Erythroblast (primary cell): ENCODE data around the gene CREB5.

ENCODE experiments used
- DNase-seq, 2 experiments: peaks; one replicate each; lab custom pipeline; 2025; lab: John Stamatoyannopoulos, UW
- GATA1 ChIP-seq: IDR thresholded peaks from 2 replicates; pipeline ENCODE4 v1.6.1; 2011; ENCODE audit warnings: low read depth, mild to moderate bottlenecking, control low read depth, low read length, moderate library complexity
- POLR2A ChIP-seq: IDR thresholded peaks from 2 replicates; pipeline ENCODE4 v1.6.1; 2011; ENCODE audit warnings: mild to moderate bottlenecking, low read length

The CREB5 gene

DNA sequence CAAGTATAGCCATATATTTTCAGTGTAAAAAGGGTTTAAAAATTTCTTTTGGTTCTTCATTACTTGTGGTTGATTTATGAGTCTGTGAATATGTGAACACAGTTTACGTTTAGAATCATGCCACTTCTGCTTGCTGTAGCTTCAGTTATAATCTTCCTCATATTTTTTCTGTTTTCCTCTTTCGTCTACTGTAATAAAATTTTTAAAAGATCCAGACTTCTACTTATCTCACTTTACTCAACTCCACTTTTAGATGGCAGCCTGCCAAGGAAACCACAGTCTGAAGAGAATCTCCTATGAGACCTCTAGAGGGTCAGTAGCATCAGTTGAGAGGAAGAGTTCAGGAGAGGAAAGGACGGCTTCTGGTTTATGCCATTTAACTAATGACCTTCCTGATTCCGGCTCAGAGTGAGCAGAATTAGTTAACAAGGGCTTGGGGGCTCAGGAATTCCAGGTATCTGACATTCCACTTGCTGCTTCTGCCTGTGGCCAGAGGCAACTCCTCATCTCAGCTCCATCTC lies 21.4 kb downstream of the CREB5 start:
- no peak for TF ChIP-seq POLR2A
- no peak for TF ChIP-seq GATA1
- DNase-seq: peak; percentile 31 to 32

DNA sequence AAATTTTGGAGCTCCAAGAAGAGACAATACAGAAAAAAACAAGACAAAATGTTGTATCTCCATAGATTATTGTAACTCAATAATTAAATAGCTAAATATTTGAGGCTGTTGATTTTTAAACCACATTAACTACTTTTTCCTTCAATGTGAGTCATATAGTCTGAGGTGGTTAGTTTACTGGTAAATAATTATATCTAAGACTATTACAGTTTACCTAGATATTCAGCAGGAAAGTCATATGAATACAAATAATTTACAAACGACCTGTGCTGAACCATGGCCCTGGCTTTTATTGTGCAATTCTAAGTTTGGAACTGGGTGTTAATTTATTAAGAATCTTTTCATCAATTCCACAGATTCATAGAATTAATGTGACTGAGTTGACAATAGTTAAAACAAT lies 22.2 kb downstream of the CREB5 start:
- DNase-seq: no peak

DNA sequence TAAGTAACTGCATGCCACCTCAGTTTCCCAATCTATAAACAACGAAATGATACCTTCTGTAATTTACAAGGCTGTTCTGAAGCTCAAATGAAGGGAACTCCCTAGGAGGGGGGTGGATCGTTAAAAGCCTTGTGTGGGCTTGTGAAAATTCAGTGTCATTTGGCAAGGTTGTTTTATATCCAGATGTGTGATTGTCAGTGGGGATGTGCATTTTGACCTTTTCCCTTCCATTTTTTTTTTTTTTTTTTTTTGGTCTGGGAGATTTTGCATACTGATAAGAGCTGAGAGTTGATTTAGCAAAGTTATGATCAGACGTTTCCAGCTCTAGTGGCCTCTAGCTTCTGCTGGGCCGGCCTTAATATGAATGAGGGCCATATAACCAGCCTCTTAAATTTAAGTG lies 22.8 kb downstream of the CREB5 start:
- DNase-seq: no peak

More for the DNA sequence above, 22.2 kb downstream of the CREB5 start:
- TF ChIP-seq GATA1 (no peak), POLR2A (no peak)

DNA sequence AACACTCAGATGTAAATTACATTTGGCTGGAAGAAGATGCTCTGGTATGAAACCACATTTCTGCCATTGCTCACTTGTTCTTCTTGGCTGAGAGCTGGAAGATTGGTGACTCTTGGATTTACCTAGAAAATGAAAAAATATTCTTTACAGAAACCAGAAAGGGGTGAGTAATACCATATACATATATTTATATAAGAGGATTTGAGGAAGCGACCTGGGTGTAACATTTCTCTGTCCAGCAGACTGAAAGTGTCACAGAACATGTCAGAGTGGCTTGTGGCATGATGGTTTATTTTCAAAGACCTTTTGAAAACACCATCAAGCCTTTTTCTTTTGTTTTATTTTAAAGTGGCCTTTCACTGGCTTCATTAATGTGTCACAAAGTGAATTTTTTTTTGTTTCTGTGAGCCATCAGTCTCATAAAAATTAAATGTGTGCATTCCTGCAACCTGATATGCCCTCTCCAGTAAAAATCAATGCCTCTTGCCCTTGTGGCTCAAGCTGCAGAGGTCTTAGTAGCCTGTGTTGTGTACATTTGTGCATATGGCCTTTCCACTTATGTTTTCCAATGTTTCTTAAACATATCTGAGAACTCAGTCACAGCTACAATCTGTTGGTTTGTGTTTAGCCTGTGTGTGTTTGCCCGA lies 23.5 kb downstream of the CREB5 start:
- no peak for DNase-seq
- no peak for TF ChIP-seq GATA1
- no peak for TF ChIP-seq POLR2A

More for the DNA sequence above, 22.8 kb downstream of the CREB5 start:
- TF ChIP-seq POLR2A (no peak), GATA1 (no peak)

DNA sequence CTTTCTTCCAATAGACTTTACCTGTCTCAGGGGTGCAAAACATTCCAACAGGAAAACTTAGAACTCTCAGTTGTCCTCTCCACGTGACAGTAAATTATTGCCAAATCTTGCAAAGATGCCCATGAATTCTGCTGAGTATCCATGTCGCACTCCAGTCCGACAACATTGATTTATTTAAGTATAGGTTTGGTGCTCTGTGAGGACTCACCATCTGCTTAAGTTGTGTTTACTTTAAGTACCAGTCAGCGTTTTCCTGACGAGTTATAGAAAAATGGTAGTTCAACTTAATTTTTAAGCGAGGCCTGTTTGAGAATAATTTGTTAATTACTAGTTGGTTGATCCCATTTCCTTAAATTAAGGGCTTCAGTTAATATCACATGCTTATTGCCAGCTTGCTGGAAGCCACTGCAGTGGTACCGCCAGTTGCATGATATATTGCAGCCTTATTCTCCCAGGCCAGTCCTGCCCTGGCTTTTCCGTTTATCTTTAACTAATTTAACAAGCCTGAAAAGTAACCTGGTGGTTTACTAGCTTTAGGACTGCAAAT lies 27.8 kb downstream of the CREB5 start:
- no peak for DNase-seq
- TF ChIP-seq GATA1: no peak
- TF ChIP-seq POLR2A: no peak

DNA sequence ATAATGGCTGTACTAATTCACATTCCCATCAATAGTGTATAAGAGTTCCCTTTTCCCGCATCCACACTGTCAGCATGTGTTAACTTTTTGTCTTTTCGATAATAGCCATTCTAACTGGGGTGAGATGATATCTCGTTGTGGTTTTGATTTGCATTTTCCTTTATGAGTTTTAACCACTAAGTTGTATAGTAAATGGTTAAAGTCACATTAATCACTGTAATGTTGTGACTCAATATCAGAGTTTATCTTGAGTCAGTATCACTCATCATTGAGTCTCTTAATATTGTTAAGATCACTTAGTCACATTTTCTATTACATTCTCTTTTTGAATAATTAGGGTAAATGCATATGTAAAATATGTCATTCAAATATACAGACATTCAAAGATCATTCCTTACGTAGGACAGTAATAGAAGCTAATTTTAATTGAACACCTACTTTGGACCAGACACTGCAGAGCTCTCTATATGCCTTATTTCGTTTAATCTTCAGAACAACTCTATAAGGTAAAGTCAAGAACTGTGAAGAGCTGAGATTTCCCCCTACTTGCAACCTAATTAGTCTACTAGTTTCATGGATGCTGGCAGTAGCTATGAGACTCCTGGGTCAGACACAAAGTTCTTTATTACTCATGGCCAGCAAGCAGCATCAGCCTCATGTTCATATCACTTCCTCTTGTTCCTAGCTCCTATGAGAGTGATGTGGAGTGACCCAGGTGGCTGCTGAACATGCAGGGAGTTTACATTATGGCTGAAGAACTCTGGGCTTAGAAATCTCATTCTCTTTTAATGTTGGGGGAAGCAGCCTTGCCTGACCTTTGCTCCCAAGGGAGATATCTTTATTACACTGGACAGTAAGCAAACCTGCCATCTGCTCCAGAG lies 30.5 kb downstream of the CREB5 start:
- no peak for TF ChIP-seq POLR2A
- no peak for TF ChIP-seq GATA1
- DNase-seq: no peak

DNA sequence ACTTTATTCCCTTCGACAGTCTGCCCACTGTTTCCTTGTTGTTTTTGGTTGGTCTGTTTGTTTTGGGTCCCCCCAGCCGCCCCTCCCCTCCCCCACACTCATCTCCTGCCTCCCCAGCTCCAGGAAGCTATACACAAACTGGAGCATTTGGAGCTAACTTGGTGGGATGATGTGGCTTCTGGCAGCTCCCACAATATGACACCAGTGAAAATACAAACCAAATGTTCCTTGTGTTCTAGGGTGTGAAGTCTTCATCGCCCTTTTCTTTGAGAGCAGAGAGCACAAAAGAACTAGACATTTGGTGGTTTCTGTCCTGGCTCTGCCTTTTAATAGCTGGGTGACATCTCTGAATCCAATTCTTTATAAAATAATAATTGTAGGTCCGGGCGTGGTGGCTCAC lies 33.8 kb downstream of the CREB5 start:
- TF ChIP-seq POLR2A (no peak), GATA1 (no peak)

DNA sequence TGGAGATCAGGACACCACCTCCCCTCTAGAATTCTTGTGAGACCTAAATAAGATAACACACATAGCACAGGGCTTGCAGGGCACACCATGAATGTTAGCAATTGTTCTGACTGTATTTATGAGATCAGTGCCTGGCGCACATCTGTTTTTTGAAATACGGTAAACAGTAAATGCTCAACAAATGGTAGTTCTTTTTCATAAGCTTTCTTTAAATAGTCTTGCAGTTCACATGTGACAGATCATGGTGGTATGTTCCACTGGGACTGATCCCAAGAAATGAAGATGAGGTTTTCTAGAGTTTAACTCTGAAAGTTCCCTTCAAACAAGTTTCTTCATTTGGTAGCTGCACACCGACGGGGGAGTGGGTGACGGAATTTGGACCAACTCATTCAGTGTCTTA lies 34.8 kb downstream of the CREB5 start:
- TF ChIP-seq POLR2A (no peak), GATA1 (no peak)
- DNase-seq: no peak

More for the DNA sequence above, 33.8 kb downstream of the CREB5 start:
- DNase-seq: no peak

DNA sequence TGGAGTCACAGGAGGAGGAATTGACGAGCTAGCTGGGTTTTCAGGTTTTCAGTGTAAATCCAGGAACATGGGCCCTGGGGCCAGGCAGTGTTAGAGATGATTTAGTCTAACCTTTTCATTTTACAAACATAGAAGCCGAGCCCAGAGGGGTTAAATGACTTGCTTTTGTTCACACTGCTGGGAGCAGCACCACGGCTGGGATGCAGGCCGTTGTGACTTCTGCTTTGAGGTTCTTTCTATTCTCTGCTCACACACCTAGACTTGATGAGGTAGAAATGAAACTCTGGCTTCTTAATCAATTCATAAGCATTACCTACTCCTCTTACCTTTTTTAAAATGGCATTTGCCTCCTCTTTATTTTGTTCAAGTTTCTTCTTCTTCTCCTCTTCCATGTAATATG lies 36.4 kb downstream of the CREB5 start:
- TF ChIP-seq POLR2A: no peak
- no peak for TF ChIP-seq GATA1
- no peak for DNase-seq

DNA sequence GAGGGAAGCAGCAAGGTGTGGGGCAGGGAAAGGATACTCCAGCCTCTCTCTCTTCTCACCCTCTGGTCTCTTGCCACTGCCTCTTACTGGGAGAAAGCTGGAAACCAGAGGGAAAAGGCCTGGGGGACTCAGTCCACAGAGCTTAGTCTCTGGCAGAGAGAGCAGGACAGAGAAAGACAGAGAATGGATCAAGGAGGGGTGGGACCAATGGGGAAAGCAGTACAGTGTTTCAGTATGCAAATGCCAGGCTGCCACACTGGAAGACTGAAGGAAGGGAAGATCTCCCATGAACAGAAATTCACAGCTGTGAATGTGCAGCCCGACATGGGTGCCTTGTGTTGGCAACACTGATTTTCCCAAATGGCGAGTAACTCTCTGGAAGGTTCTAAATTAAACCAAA lies 40.4 kb downstream of the CREB5 start:
- no peak for DNase-seq
- TF ChIP-seq GATA1 (no peak), POLR2A (no peak)

DNA sequence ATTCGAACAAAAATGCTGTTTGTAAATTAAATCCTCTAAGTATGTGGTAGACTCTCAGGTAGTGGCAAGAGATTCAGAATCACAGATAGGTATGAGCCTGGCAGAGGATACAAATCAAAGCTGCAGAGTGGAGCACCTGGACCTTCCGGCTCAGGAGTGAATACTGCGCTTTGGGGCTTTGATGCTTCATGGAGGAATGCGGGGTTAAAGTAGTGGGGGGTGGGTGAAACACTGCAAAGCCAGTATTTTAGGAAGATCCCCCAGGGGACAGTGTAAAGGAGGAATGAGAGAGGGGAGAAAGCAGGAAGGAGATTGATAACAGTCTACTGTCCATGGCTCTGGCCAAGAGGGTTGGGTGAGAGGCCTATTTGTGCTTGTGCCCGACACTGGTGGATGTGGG lies 43.2 kb downstream of the CREB5 start:
- TF ChIP-seq GATA1 (no peak), POLR2A (no peak)
- no peak for DNase-seq

DNA sequence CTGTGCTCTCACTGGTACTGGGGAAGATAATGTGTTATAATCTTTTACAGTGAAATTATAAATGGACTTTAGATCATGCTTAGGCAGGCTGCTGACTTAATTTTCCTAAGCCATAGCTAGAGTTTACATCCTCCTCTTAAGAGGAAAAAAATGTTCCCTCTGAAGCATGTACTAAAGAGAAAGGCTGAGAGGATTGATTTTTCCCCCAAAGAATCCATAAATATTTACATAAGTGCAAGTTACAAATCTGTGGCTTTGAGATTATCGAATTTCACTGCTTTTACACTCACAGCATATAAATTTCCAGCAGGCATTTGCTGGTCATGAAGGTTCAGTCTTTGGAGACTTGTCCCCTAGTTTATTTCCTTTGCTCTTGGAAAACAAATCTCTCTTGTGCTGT lies 43.7 kb downstream of the CREB5 start:
- no peak for DNase-seq
- no peak for TF ChIP-seq POLR2A
- TF ChIP-seq GATA1: no peak

DNA sequence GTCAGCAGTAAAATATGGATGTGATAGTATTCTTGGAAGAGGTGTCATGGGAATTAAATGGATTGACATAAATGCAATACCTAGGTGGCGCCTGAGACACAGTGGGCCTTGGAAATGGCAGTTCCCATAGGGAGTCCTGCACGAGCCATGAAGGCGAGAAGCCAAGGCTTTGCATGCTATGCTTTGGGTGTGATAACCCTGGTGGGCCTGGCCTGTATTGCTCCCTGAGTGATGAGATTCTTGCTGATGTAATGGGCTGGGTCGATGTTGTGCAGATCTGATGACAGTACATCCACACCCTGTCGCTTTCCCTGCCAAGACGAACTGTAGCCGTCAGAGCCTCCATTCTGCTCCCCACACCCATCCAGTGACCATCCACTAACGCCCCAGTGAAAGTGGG lies 46.4 kb downstream of the CREB5 start:
- DNase-seq: peak; percentile 82 to 86
- TF ChIP-seq POLR2A (no peak), GATA1 (no peak)

DNA sequence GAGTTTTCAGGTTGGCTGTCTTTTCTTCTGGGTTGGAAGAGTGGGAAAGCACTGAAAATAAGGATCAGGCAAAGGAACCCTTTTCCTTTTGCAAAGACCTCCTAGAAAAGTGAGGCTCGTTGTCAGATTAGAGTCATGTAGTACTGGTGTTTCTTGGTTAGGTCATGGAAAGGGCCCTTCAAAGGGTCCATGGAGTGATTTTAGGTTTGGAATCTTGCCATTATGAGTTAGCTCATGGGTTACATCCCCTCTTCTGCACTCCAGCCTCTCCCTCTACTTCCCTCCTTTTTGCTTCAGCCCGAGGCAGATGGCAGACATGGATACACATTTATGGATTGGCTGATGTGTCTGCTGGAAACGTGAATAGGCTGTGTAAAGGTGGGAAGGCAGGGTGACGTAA lies 47.0 kb downstream of the CREB5 start:
- no peak for DNase-seq
- TF ChIP-seq POLR2A (no peak), GATA1 (no peak)
